Spleen (tissue), 3 donors: Measurements from ENCODE around the gene NLRP1.

Experiments
- POLR2A ChIP-seq, 3 donors: fragments of 450-650 bp; IDR thresholded peaks; one replicate each; pipeline ENCODE4 v1.5.1; 2017; ENCODE audit warnings: antibody characterized with exemption in 3 of 3, mild to moderate bottlenecking in 1 of 3
- POLR2AphosphoS5 ChIP-seq, 3 donors: sonication (generic); formaldehyde crosslinking; IDR thresholded peaks; one replicate each; pipeline ENCODE4 v1.5.1; 2017; ENCODE audit warnings: antibody characterized with exemption in 3 of 3

DNA sequence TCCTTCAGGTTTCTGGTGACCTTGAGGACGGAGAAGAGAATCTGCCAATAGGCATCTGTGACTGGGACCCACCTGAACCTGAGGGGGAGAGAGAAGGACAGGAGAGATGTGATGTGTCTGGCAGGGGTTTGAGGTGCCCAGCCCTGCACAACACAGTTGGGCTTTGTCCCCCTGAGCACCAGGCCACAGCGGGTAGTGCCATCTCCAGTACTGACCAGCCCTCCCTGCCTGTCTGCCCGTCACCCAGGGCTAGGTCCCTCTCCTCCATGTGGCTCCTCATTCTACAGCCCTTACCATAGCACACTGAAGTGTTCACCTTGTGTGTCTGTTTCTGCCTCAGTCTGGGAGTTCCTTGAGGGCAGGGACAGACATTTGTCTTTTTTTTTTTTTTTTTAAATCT, 30.8 kb downstream of the NLRP1 start:
- TF ChIP-seq POLR2A (IDR thresholded peaks at IDR 0.05) (no peak), POLR2AphosphoS5 (IDR thresholded peaks at IDR 0.05) (no peak)
